Measurements from ENCODE around the gene CPLX1. TPM values are rescaled to one million over a fixed set of nuclear protein-coding genes. Genes with fewer than 3 reads are reported as not detected.

CPLX1 gene
- total and polyA plus RNA-seq, 12 donors = 1.7 to 25.3 (median 7.5) TPM

- H3K27ac ChIP-seq = no peak overlapping the region
- intact Hi-C loops (cut with DNase I) = no loop called here
- WGBS, 4 donors = 83 to 91% (median 88%) methylated on average over 6 to 13 of the region's 13 CpGs
- H3K4me3 ChIP-seq = no peak overlapping the region
- H3K4me1 ChIP-seq (replicated peaks in 1 of 2) = no peaks in the 10 kb centered on the region
- no peak for TF ChIP-seq POLR2A (IDR thresholded peaks at IDR 0.05)
- no peak for TF ChIP-seq CTCF (IDR thresholded peaks at IDR 0.05)
- DNase-seq = no peak
- H3K9me3 ChIP-seq (replicated peaks in 1 of 3) = no peaks in the 10 kb centered on the region
- no peaks in the 10 kb centered on the region for H3K27me3 ChIP-seq
- H3K36me3 ChIP-seq (replicated peaks in 1 of 2) = peaks cover 0 to 72% of the 10 kb centered on the region in 2 donors
Measured at GRCh38 chr4:859496-859895, 33.6 kb upstream of the CPLX1 start.

- H3K36me3 ChIP-seq (replicated peaks in 1 of 2) = peaks cover 0 to 66% of the 10 kb centered on the region in 2 donors
- H3K4me3 ChIP-seq = no peak overlapping the region
- no peaks in the 10 kb centered on the region for H3K27me3 ChIP-seq
- no peak for DNase-seq
- intact Hi-C loops (cut with DNase I) = no loop called here
- no peaks in the 10 kb centered on the region for H3K9me3 ChIP-seq (replicated peaks in 1 of 3)
- TF ChIP-seq CTCF (IDR thresholded peaks at IDR 0.05) (no peak), POLR2A (IDR thresholded peaks at IDR 0.05) (no peak)
- WGBS, 4 donors = 94 to 99% (median 95%) methylated on average over 7 to 31 of the region's 31 CpGs
- H3K4me1 ChIP-seq (replicated peaks in 1 of 2) = no peaks in the 10 kb centered on the region
- H3K27ac ChIP-seq = no peak overlapping the region
Measured at GRCh38 chr4:858831-859451, 33.0 kb upstream of the CPLX1 start.

- H3K4me1 ChIP-seq (replicated peaks in 1 of 2) = no peaks in the 10 kb centered on the region
- H3K9me3 ChIP-seq (replicated peaks in 1 of 3) = no peaks in the 10 kb centered on the region
- DNase-seq = no peak
- intact Hi-C loops (cut with DNase I) = no loop called here
- WGBS, 4 donors = 89 to 96% (median 94%) methylated on average over 17 of the region's 17 CpGs
- TF ChIP-seq POLR2A (IDR thresholded peaks at IDR 0.05) = no peak
- no peak for TF ChIP-seq CTCF (IDR thresholded peaks at IDR 0.05)
- H3K4me3 ChIP-seq = no peak overlapping the region
- H3K27me3 ChIP-seq = no peaks in the 10 kb centered on the region
- peaks cover 0 to 59% of the 10 kb centered on the region in 2 donors for H3K36me3 ChIP-seq (replicated peaks in 1 of 2)
- H3K27ac ChIP-seq = no peak overlapping the region
Measured at GRCh38 chr4:858041-858481, 32.1 kb upstream of the CPLX1 start.

GRCh38 chr4:857461-857860 is 31.5 kb upstream of the CPLX1 start:
- no peak for DNase-seq
- Histone ChIP-seq H3K9me3 (replicated peaks in 1 of 3) (no peaks in the 10 kb centered on the region), H3K27me3 (no peaks in the 10 kb centered on the region), H3K36me3 (replicated peaks in 1 of 2) (peaks cover 0 to 53% of the 10 kb centered on the region in 2 donors), H3K4me1 (replicated peaks in 1 of 2) (no peaks in the 10 kb centered on the region), H3K27ac (no peak overlapping the region), H3K4me3 (no peak overlapping the region)
- intact Hi-C loops (cut with DNase I) = no loop called here
- 87 to 97% (median 93%) methylated on average over 11 of the region's 11 CpGs for WGBS, 4 donors
- TF ChIP-seq CTCF (IDR thresholded peaks at IDR 0.05) (no peak), POLR2A (IDR thresholded peaks at IDR 0.05) (no peak)

Measured in adrenal gland (tissue), 12 donors.